ENCODE measurements around the gene SLC24A3.

SLC24A3 gene

GRCh38 chr20:19549896-19550295 lies 337.5 kb downstream of the SLC24A3 start:
- no peaks in the 10 kb centered on the region for H3K36me3 Mint-ChIP-seq (ENCODE audit: low read depth)
- peak overlapping the region in 2 of 3 experiments; percentile 9 to 75 for H3K27ac Mint-ChIP-seq
- no peak overlapping the region for H3K4me3 Mint-ChIP-seq
- no peaks in the 10 kb centered on the region for H3K9me3 Mint-ChIP-seq
- H3K27me3 Mint-ChIP-seq (ENCODE audit: low read depth) = peaks cover 4% of the 10 kb centered on the region
- TF ChIP-seq CTCF (IDR thresholded peaks at IDR 0.05; ENCODE audit: unreplicated experiment in 3 of 3) = no peak
- peaks cover 24% of the 10 kb centered on the region for H3K4me1 Mint-ChIP-seq

GRCh38 chr20:19552221-19553180 lies 340.1 kb downstream of the SLC24A3 start:
- Mint-ChIP-seq H3K9me3 (no peaks in the 10 kb centered on the region), H3K27me3 (ENCODE audit: low read depth) (no peaks in the 10 kb centered on the region), H3K36me3 (ENCODE audit: low read depth) (no peaks in the 10 kb centered on the region), H3K27ac (no peak overlapping the region), H3K4me1 (peaks cover 23% of the 10 kb centered on the region), H3K4me3 (no peak overlapping the region)
- TF ChIP-seq CTCF (IDR thresholded peaks at IDR 0.05; ENCODE audit: unreplicated experiment in 3 of 3) = no peak

- Mint-ChIP-seq H3K27me3 (ENCODE audit: low read depth) (no peaks in the 10 kb centered on the region), H3K36me3 (ENCODE audit: low read depth) (no peaks in the 10 kb centered on the region), H3K4me3 (no peak overlapping the region), H3K4me1 (peaks cover 16% of the 10 kb centered on the region), H3K27ac (peak overlapping the region in 1 of 3 experiments; percentile 28), H3K9me3 (peaks cover 2% of the 10 kb centered on the region)
- no peak for TF ChIP-seq CTCF (IDR thresholded peaks at IDR 0.05; ENCODE audit: unreplicated experiment in 3 of 3)
Measured at GRCh38 chr20:19554666-19555065, 342.2 kb downstream of the SLC24A3 start.

GRCh38 chr20:19555726-19556125 lies 343.3 kb downstream of the SLC24A3 start:
- Mint-ChIP-seq H3K27me3 (ENCODE audit: low read depth) (no peaks in the 10 kb centered on the region), H3K4me1 (peaks cover 16% of the 10 kb centered on the region), H3K9me3 (peaks cover 2% of the 10 kb centered on the region)

GRCh38 chr20:19557291-19557690 lies 344.8 kb downstream of the SLC24A3 start:
- Mint-ChIP-seq H3K4me3 (no peak overlapping the region), H3K9me3 (peaks cover 2% of the 10 kb centered on the region), H3K36me3 (ENCODE audit: low read depth) (no peaks in the 10 kb centered on the region), H3K27me3 (ENCODE audit: low read depth) (no peaks in the 10 kb centered on the region), H3K4me1 (peaks cover 29% of the 10 kb centered on the region), H3K27ac (peak overlapping the region in 2 of 3 experiments; percentile 42 to 55)
- no peak for TF ChIP-seq CTCF (IDR thresholded peaks at IDR 0.05; ENCODE audit: unreplicated experiment in 3 of 3)

More at GRCh38 chr20:19555726-19556125, 343.3 kb downstream of the SLC24A3 start:
- no peaks in the 10 kb centered on the region for H3K36me3 Mint-ChIP-seq (ENCODE audit: low read depth)
- H3K4me3 Mint-ChIP-seq = no peak overlapping the region
- no peak for TF ChIP-seq CTCF (IDR thresholded peaks at IDR 0.05; ENCODE audit: unreplicated experiment in 3 of 3)
- H3K27ac Mint-ChIP-seq = peak overlapping the region in 2 of 3 experiments; percentile 19 to 47

All from nephron (organoid).